GM12891 (cell line): ENCODE results near the gene CRB1.

Source experiments
- DNase-seq: peaks from one replicate; pipeline ENCODE4 v3.0.0; 2011; ENCODE audit warnings: low spot score; ENCODE audit not compliant: insufficient read length
- FAIRE-seq: peaks from 2 replicates; lab custom pipeline; 2011; peaks lifted over from hg19 to GRCh38; lab: Jason Lieb, UNC
- PAX5 ChIP-seq: IDR thresholded peaks from 2 replicates; pipeline ENCODE4 v1.6.1; 2011; ENCODE audit warnings: low read length, moderate library complexity, mild to moderate bottlenecking; ENCODE audit not compliant: insufficient read depth, severe bottlenecking
- POLR2A ChIP-seq: IDR thresholded peaks from 2 replicates; pipeline ENCODE4 v1.6.1; 2011; ENCODE audit warnings: low read depth, low read length, control low read depth
- POLR2AphosphoS5 ChIP-seq: IDR thresholded peaks from 2 replicates; pipeline ENCODE4 v1.6.1; 2011; ENCODE audit warnings: low read depth, low read length, control low read depth
- POU2F2 ChIP-seq: IDR thresholded peaks from 2 replicates; pipeline ENCODE4 v1.6.1; 2011; ENCODE audit warnings: low read depth, mild to moderate bottlenecking, control low read depth, low read length, moderate library complexity
- SPI1 ChIP-seq: IDR thresholded peaks from 2 replicates; pipeline ENCODE4 v1.6.1; 2011; ENCODE audit warnings: low read depth, low read length, control low read depth
- TAF1 ChIP-seq: IDR thresholded peaks from 2 replicates; pipeline ENCODE4 v1.6.1; 2011; ENCODE audit warnings: low read depth, low read length, control low read depth

Gene CRB1

GRCh38 chr1:197314682-197315081, 46.6 kb downstream of the CRB1 start:
- no peak for FAIRE-seq
- DNase-seq, result no peak
- TF ChIP-seq PAX5, result no peak
- no peak for TF ChIP-seq POLR2A
- no peak for TF ChIP-seq TAF1
- no peak for TF ChIP-seq POLR2AphosphoS5
- no peak for TF ChIP-seq POU2F2
- TF ChIP-seq SPI1, result no peak

DNA sequence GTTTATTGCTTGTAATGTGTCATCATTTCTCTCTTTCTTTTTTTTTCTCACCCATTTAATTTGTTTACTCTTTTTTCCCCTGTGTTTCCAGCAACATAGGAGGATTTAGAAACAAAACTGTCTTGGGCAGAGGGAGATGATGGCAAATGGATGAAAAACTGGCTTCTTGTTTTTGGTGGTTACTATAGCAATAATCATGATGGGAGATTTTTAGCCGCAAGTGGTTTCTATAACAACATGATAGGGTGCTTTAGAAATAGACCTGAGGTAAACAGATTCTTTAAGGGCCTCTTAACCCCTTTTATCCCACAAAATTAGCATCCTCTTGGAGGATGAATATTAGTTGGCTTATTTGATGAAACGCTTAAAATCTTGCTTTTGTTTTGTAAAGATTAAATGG, 51.6 kb downstream of the CRB1 start:
- no peak for FAIRE-seq
- DNase-seq, result no peak
- TF ChIP-seq TAF1, result no peak
- TF ChIP-seq POLR2A, result no peak
- TF ChIP-seq SPI1, result no peak
- no peak for TF ChIP-seq POLR2AphosphoS5
- TF ChIP-seq POU2F2, result no peak
- no peak for TF ChIP-seq PAX5

GRCh38 chr1:197320991-197321531, 53.0 kb downstream of the CRB1 start:
- FAIRE-seq (no peak), DNase-seq (no peak)

DNA sequence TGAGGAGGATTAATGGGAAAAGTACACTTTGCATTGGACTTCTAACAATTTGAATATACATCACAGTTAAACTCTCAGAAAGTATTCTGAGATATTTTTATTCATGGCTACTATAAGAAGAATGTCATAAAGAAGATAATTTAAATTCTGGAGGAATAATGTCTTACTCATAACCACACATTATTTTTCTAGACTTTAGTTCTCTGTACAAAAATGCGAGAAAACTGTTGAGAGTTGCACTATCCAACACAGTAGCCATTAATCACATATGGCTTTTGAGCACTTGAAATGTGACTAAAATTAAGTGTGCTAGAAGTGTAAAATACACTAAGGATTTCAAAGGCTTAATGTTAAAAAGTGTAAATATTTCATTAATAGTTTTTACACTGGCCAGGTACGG, 53.8 kb downstream of the CRB1 start:
- FAIRE-seq, result no peak

More at GRCh38 chr1:197320991-197321531, 53.0 kb downstream of the CRB1 start:
- no peak for TF ChIP-seq POU2F2
- TF ChIP-seq TAF1, result no peak

GRCh38 chr1:197327776-197328364, 59.8 kb downstream of the CRB1 start:
- TF ChIP-seq PAX5, result no peak
- DNase-seq (no peak), FAIRE-seq (no peak)

More for the DNA sequence above, 53.8 kb downstream of the CRB1 start:
- no peak for TF ChIP-seq SPI1
- TF ChIP-seq PAX5, result no peak
- DNase-seq, result no peak

DNA sequence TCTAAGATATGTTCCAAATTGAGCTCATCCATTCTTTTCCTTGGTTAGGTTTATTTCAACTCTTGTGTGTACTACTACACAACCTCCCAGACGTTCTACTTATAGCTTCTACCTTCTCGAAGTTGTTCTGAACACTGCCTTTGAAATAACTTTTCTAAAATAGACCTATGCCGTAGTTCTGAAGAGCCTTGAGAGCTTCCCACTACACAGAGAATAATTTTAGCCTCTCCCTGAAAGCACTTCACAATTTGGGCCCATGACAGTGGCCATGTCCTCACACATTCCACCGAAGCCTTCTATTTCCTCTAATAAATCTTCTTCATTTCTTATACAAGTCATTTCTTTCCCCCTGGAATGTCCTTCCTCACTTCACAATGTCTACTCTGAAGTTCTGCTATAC, 62.2 kb downstream of the CRB1 start:
- FAIRE-seq, result no peak
- DNase-seq, result no peak
- TF ChIP-seq POLR2AphosphoS5, result no peak
- no peak for TF ChIP-seq POU2F2

GRCh38 chr1:197331565-197331964, 63.5 kb downstream of the CRB1 start:
- no peak for FAIRE-seq
- TF ChIP-seq POLR2A (no peak), TAF1 (no peak), POU2F2 (no peak), POLR2AphosphoS5 (no peak), SPI1 (no peak), PAX5 (no peak)

DNA sequence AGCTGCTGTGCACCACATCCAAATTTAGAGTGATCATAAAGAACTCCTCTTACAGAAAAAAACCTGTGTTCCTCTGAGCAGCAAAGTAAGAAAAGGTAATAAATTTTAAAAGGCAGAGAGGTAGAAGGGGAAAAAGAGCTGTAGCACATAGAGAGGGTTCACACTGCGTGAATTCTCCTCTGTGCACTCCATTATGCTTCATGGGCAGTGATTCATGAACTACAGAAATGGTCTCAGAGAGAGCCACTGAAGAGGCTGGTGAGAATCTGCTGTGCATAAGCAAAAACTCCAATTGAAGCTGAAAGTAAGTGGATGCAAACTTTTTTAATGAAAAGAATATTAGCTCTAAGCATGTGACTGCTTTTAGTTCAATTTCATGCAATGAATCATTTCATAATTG, 65.0 kb downstream of the CRB1 start:
- TF ChIP-seq POLR2AphosphoS5 (no peak), TAF1 (no peak), PAX5 (no peak), POLR2A (no peak), SPI1 (no peak), POU2F2 (no peak)
- FAIRE-seq (no peak), DNase-seq (no peak)

More at GRCh38 chr1:197331565-197331964, 63.5 kb downstream of the CRB1 start:
- DNase-seq, result no peak

GRCh38 chr1:197336571-197336970, 68.5 kb downstream of the CRB1 start:
- TF ChIP-seq POLR2A (no peak), SPI1 (no peak), PAX5 (no peak), POLR2AphosphoS5 (no peak), POU2F2 (no peak), TAF1 (no peak)
- DNase-seq (no peak), FAIRE-seq (no peak)

DNA sequence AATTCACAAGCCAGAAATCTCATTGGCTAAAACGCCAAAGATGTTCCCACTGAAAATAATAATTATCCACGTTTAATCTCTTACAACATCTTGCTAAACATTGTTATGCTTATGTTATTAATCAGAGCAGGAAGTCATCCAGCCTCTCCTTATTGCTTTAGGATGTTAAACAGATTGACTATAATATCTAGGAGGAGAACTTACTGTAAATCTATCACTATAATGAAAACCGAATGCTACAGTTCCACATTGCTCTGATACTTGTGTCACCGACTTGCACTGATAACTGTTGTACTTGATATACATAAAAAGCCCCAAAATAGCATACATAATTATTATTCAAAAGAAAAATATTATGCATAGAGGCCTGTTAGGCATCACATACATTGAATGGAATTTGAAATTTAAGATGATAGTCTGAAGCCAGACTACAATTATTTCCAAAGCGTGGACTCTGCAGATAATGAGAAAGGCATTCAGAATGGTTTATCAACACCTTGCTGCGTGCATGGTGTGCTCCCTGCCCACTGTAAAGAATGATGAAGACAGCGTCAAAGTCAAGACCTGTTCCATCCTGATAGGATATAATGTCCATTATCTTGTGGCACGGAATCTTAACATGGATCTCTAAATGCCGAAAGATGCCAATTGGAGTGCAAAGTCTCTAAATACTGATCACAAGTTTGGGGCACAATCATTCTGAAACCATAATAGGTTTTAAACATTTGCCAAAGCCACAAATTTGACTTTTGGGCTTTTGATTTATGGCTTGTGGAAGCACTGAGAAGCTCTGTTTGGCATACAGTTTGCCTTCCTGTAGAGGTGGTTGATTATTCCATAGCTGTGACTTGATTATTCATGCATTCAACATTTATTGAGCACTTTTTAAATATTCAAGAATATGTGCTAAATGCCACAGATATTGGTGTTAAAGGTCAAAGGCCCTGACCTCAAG, 71.3 kb downstream of the CRB1 start:
- no peak for DNase-seq
- no peak for FAIRE-seq
- TF ChIP-seq POU2F2 (no peak), POLR2AphosphoS5 (no peak), SPI1 (no peak), PAX5 (no peak), TAF1 (no peak), POLR2A (no peak)
